Measurements from ENCODE around the gene MEIS1.
A peak's percentile ranks its signal among the peaks of the same experiment; 100 is the strongest.

MEIS1 gene

DNA sequence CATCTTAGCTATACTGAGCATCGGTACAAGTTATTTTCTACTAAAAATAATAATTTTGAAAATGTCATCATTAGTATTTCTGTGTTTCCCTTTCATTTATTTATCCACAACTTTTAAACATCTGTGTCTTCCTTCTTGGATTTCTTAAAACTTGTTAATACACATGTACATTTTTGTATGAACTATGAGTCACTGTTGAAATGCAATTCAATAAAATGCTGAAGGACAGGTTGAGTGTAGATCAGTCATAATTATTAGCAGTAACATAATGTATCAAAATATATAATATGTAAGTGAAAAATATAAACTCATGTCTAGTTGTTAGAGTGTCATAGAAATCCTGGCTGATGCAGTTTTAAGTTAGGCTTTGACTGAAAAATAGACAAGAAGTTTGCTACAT lies 115.9 kb downstream of the MEIS1 start:
- intact Hi-C loops (cut with DNase I): no loop called here
- DNase-seq: no peak

DNA sequence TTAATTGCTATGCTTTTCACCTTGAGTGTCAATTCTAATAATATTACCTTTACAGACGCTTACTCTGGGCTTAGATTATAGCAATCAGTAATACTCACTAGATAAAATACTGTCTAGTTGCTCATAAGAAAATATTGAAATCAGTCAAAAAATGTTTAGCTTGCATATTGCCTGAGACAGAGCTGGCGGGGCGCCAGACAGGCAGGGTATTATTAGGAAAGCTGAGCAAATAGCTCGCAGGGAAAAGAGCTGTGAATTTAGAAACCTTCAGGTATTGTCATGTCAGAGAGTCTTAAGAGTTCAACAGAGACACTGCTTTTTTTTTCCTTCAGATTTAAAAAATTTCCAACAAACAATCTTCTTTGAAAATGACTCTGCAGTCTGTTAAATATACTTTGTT lies 118.4 kb downstream of the MEIS1 start:
- peak in 1 of 10 donors; percentile 85 for DNase-seq
- intact Hi-C loops (cut with DNase I): no loop called here

DNA sequence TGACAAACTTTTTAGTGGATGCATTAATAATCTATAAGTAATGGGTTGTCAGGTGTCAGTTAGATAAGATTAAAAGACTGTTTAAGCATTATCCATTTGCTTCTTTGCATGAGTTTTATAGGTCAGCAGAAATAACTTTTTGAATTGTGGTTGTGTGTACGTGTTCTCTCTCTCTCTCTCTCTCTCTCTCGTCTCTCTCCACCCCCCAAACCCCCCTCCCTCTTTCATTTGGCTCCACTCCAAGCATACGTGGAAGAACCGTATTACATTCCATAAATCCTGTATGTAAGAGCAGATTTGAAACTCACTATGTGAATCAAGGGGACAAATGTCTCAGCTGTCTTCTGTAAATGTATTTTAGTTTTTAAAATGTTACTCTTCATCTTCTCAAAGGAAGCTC lies 120.2 kb downstream of the MEIS1 start:
- DNase-seq: no peak
- intact Hi-C loops (cut with DNase I): no loop called here

DNA sequence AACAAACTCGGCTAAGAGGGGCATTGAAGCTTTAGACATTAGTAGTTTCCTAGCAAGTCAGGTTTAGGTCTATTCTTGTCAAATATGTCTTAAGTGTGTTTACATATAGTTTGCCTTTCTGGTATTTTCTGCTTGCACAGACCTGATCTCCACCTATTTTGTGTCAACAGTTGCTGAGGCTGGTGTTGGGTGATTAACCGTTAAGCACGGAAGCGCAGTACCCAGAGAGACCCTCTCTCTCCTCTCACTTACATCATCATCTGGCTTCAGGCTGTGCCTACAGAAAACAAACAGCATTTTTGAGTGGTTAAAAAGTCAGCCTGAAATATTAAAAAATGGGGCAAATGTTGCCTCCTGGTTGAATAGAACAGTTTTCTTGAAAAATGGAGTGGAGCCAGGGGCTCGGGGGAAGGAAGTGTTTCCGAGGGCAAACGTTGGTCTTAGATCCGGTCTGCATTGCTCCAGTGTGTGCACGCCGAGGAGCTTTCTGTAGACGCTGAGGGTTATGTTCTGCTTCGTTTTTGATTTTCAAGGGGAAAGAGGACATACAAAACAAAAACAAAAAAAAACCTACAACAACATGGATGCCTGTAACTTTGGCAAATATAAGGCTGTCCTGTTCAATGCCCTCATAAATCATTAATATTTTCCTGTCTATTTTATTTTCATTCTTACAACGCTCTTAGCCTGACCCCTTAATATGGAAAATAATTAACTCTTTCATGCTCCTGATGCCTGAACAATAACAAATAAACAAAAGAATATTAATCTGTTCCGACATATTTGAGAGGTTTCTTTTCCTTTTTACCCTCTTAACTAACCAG lies 120.8 kb downstream of the MEIS1 start:
- intact Hi-C loops (cut with DNase I): no loop called here

DNA sequence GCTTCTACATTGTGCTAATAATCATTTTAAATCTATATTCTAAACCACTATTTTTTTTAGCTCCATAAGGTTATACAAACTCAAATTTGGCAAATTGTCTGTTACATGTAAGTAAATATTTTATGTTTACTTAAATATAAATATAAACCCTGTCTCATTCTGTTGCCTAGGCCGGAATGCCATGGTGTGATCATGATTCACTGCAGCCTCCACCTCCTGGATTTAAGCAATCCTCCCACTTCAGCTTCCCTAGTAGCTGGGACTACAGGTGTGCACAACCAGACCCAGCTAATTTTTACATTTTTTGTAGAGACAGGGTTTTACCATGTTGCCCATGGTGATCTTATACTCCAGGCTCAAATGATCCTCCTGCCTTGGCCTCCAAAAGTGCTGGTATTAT lies 124.7 kb downstream of the MEIS1 start:
- intact Hi-C loops (cut with DNase I): no loop called here
- DNase-seq: no peak

More for the DNA sequence above, 120.8 kb downstream of the MEIS1 start:
- DNase-seq: no peak

DNA sequence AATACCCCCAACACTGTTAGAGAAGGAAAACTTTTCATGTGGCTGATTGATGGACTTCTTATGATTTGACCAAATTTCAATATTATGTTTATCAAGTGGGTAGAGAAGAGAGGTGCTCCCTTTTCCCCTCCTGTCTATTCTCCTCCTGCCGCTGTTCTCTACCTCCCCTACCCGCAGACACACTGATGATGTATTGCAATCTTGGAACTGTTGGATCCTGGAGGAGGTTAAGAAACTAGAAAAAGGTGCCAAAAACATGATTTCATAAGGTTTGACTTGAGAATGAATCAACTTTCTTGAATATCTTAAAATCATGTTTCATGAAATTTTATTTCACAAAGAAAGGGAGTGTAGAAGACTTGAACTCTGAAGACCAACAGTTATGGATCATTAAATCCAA lies 125.8 kb downstream of the MEIS1 start:
- intact Hi-C loops (cut with DNase I): no loop called here
- no peak for DNase-seq

DNA sequence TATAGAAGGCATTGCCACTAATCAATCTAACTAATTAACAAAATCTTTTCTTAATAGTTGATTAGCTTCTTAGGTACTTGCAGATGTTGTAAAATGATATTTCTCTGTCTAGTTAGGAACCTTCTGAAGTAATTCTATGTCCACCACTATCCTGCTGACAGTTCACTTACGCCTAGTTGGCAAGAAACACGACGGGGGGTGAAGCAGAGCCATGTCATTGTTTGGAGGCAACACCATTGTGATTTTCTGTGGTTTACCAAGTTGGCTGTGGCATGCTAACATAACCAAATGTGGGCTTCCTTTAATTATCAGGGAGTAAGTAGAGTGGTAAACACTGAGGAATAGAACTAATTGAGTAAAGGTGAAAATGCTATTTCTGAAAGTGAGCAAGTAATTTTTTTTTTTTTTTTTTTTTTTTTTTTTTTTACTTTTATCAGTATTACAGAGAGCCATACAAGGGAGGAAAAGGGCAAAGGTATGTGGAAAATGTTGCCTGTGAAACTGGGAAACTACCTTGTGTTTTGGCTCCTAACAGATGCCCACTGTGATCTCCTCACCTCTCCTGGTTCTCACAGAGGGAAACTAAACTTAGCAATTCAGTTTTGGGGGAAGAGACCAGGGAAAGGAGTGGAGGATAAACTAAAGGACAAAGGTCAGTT lies 126.8 kb downstream of the MEIS1 start:
- DNase-seq: no peak
- intact Hi-C loops (cut with DNase I): no loop called here

DNA sequence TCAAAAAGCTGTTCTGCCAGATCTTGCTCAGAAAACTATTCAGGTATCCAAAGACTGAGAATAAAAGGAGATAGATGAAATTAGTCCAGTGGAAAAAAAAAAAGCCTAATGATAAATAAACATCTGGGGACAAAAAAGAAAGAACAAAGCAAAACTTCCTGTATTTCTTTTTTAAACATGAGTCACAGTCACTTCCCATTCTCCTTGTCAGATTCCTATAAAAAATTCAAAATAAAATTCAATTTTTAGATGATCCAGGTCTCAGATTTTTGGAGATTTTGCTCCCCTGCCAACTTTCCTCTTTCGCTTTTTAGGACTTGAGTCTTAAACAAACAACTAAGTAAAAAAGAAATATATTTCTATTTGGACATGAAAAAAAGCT lies 127.4 kb downstream of the MEIS1 start:
- intact Hi-C loops (cut with DNase I): no loop called here
- DNase-seq: no peak

DNA sequence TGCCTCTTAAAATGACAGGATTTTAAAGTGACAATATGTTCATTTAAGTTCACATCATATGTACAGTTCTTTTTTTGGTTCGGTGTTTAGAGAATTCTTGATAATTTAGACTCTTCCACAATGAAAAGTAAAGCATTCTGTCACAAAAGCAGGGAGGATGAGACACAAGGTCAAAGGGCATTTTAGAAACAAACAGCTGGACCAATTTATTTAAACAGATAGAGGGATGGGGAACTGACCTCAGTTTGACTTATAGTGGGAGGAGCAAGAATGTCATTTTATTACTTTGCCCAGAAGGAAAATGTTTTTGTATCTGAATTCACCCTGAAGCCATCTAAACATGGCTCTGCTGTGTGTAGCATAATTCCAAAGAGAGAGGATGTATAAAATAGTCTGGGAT lies 128.5 kb downstream of the MEIS1 start:
- no peak for DNase-seq
- intact Hi-C loops (cut with DNase I): no loop called here

DNA sequence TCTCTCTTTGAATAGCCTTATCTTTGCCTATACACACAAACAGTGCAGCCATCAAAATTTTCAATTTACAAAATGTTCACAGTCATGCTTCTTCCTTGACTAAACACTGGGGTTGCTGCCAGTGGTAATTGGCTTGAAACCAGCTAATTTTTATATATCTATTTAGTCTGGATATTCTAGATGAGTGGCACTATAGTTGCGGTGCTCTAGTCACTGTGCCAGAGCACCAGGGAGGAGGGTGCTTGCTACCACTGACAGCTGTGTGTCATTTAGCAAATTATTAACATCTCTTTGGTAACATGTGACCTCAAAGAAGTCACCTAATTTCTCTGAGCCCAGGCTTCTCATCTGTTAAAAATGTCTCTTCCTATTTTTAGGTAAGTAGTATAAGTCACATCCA lies 130.4 kb downstream of the MEIS1 start:
- intact Hi-C loops (cut with DNase I): no loop called here
- no peak for DNase-seq

DNA sequence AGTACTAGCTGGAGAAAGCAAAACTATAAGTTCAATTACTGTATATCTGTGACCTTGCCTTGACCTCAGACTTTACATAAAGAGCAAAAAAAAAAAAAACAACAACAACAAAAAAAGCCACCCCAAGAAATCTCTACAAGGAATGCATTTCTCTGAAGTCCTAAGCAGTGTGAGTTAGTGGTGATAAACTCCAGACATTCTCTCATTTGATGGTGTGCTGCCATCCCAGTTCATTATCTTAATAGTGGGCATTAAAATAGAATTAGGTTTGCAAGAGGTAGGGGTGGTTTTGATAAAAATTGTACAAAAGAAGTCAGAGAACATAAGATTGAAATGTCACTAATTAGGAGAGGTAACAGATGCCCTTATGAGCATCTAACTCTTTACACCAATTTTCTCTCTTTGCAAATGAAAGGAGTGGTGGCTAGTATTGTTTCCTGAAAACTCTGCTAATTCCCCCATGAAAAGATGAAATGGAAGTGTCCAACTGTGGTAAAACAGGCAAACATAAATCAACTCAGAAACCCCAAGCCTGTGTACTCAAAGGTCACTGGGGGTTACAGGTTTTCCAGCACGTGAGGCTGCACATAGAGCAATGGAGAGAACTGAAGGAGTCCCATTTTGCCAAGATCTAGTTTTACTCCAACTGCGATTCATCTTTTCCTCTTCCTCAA lies 131.9 kb downstream of the MEIS1 start:
- intact Hi-C loops (cut with DNase I): no loop called here

DNA sequence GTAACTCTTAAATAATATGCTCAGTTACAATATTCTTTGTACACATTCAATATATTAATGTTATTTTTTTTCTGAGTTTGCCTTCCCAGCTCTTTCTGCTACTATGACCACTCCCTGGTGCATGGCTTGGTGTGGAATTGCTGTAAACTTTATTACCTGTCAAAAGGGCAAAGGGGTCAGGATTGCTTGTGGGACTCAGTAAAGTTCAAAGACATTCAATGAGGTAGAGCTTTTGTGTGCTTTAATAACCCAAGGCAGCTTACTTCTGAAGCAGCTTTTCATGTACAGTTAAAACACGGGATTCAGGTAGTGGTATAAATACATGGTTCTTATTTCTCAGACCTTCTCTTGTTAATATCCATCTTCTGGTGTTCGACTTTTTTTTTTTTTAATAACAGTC lies 132.8 kb downstream of the MEIS1 start:
- DNase-seq: no peak
- intact Hi-C loops (cut with DNase I): no loop called here

More for the DNA sequence above, 131.9 kb downstream of the MEIS1 start:
- no peak for DNase-seq

DNA sequence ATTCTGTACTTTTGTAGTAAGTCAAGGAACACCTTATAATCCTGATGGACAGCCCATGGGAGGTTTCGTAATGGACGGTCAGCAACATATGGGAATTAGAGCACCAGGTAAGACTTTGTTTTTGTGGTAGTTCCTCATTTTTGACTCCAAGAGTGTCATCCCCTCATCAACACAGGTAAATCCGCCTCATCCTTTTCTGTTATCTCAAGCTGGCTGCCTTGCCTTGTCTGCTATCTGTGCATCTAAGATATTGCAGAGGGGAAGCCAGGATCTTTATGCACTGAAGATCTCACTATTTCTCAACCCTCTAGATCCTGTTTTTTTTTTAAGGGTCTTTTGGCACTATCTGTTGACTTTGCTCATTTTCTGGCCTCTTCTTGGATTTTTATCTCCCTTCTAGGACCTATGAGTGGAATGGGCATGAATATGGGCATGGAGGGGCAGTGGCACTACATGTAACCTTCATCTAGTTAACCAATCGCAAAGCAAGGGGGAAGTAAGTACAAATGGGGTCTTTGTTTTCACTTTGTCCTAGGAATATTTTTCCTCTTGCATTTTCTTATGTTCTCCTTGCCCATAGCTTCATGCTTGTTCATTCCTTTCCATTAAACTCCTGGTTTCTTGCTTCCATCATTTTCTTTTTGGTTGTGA lies 133.8 kb downstream of the MEIS1 start:
- intact Hi-C loops (cut with DNase I): no loop called here
- no peak for DNase-seq

DNA sequence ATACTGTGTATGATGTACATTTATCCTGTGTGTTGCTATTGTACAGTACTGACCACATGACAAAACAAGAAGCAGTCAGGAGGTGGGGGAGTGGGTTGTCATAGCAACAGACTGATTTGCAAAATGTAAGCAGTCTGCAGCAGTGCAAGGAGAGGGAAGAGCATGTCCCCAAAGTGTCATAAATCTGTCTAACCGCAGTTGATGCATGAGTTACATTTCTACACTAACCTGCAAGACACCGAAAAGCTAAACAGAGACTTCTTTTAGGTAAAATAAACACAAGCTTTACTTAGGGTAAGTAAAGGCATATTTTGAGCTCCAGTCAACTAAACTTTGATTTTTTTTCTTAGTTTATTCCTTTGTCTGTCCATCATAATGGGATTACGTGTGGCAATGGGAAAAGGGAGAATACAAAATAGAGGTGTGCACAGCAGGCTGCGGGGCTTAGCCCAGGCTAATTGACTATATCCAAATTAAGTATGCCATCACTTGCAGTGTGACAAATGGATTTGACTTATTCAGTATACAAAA lies 134.5 kb downstream of the MEIS1 start:
- DNase-seq: no peak
- intact Hi-C loops (cut with DNase I): no loop called here

DNA sequence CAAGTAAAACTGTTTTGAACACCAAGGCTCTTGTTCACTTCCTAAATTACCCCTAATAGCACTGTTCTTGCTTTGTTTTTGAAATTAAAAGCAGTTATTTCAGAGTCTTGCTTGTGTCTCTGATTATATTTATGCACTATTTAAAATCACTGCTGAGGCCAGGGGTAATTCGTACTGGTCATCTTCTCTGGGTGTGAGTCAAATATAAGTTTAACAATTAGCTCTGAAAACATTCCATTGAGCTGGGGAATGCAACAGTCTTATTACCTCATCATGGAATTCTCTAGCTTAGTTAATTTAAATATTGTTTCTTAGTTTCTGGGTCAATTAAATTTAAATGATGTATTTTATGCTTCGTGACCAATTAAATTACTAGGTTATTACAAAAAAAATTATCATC lies 135.0 kb downstream of the MEIS1 start:
- intact Hi-C loops (cut with DNase I): no loop called here
- no peak for DNase-seq

DNA sequence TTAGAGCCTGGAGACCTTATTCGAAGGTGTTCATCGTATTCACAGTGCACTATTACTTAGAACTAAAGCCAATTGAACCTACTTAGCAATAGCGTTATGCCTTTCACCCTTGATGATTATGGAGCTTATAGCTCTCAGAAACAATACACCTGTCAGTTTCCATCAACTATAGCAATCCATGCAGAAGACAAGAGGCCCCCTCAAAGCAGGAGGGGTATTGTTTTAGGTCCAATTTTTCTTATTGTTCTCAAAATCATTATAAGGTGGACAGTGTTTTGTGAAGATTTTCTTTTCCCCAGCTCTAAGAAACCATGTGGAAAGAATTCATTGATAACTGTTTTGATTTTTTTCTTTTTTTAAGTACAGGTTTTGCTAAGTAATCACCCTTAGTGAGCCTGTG lies 135.5 kb downstream of the MEIS1 start:
- intact Hi-C loops (cut with DNase I): no loop called here
- DNase-seq: no peak

DNA sequence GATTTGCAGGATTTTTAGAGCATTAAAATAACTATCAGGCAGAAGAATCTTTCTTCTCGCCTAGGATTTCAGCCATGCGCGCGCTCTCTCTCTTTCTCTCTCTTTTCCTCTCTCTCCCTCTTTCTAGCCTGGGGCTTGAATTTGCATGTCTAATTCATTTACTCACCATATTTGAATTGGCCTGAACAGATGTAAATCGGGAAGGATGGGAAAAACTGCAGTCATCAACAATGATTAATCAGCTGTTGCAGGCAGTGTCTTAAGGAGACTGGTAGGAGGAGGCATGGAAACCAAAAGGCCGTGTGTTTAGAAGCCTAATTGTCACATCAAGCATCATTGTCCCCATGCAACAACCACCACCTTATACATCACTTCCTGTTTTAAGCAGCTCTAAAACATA lies 137.0 kb downstream of the MEIS1 start:
- no peak for DNase-seq
- intact Hi-C loops (cut with DNase I): no loop called here

DNA sequence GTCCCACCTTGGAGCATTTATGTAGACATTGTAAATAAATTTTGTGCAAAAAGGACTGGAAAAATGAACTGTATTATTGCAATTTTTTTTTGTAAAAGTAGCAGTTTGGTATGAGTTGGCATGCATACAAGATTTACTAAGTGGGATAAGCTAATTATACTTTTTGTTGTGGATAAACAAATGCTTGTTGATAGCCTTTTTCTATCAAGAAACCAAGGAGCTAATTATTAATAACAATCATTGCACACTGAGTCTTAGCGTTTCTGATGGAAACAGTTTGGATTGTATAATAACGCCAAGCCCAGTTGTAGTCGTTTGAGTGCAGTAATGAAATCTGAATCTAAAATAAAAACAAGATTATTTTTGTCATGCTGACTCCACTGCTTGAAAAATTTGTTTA lies 137.5 kb downstream of the MEIS1 start:
- DNase-seq: no peak
- intact Hi-C loops (cut with DNase I): no loop called here

DNA sequence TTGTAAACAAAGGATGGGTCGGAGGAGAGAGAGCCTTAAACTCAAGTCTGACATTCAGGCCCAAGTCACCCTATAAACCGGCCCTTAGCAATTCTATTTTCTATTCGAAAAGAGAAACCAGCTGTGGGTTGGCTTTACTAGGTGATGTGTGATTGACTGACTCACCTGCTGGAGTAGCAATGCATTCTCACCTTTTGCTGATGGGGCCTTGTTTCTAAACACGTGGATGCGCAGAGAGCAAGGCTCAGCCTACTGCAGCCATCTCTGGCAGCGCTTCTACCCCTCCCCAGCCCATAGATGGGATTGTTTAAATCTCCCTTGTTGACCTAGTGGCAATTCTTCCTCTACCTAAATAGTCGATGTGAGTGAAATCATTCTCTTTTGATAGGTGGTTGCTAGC lies 138.5 kb downstream of the MEIS1 start:
- DNase-seq: no peak
- intact Hi-C loops (cut with DNase I): no loop called here

DNA sequence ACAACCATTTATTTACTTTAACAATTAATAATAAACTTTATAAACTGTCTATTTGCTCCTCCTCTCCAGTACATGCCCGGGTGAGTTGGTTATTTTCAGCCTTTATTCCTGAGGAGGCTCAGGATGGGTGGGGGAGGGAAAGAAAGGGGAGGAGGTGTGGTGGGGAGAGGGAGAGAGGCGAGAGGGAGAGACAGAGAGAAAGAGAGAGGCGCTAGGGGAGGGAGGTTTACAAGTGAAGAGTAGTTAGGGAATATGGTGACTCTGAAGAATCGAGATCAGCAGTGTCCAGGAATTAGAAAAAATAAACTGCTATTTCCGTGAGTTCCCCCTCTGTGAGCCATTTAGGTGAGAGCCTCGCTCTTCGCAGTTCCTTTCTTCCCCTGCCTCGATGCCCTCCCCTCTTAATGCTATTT lies 138.9 kb downstream of the MEIS1 start:
- no peak for DNase-seq
- intact Hi-C loops (cut with DNase I): no loop called here

All from posterior cingulate gyrus (tissue), 11 donors.